ENCODE results near the gene GNAQ. TPM values are rescaled to one million over a fixed set of nuclear protein-coding genes. Genes with fewer than 3 reads are reported as not detected.
A peak's percentile ranks its signal among the peaks of the same experiment; 100 is the strongest.

Gene GNAQ
- total RNA-seq, 1 donor from 2014 or later = 21.3 TPM

- H3K27me3 ChIP-seq (ENCODE audit: control insufficient read depth, insufficient read depth, low read length) = no peaks in the 10 kb centered on the region
- DNase-seq (ENCODE audit: low read depth) (no peak), FAIRE-seq (no peak)
- no peak overlapping the region for H3K4me3 ChIP-seq (ENCODE audit: low read depth, low read length)
- TF ChIP-seq, protein P1, sequence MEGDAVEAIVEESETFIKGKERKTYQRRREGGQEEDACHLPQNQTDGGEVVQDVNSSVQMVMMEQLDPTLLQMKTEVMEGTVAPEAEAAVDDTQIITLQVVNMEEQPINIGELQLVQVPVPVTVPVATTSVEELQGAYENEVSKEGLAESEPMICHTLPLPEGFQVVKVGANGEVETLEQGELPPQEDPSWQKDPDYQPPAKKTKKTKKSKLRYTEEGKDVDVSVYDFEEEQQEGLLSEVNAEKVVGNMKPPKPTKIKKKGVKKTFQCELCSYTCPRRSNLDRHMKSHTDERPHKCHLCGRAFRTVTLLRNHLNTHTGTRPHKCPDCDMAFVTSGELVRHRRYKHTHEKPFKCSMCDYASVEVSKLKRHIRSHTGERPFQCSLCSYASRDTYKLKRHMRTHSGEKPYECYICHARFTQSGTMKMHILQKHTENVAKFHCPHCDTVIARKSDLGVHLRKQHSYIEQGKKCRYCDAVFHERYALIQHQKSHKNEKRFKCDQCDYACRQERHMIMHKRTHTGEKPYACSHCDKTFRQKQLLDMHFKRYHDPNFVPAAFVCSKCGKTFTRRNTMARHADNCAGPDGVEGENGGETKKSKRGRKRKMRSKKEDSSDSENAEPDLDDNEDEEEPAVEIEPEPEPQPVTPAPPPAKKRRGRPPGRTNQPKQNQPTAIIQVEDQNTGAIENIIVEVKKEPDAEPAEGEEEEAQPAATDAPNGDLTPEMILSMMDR (IDR thresholded peaks at IDR 0.05; ENCODE audit: insufficient read depth, low read length, severe bottlenecking) = no peak
- peaks cover 1% of the 10 kb centered on the region for H3K36me3 ChIP-seq (ENCODE audit: control insufficient read depth, insufficient read depth, low read length)
Measured at GRCh38 chr9:77817590-77818311, 213.9 kb downstream of the GNAQ start.

GRCh38 chr9:77816641-77817341 is 214.8 kb downstream of the GNAQ start:
- no peak overlapping the region for H3K4me3 ChIP-seq (ENCODE audit: low read depth, low read length)
- H3K36me3 ChIP-seq (ENCODE audit: control insufficient read depth, insufficient read depth, low read length) = peaks cover 1% of the 10 kb centered on the region
- DNase-seq (ENCODE audit: low read depth) (peak; percentile 26), FAIRE-seq (no peak)
- no peaks in the 10 kb centered on the region for H3K27me3 ChIP-seq (ENCODE audit: control insufficient read depth, insufficient read depth, low read length)
- TF ChIP-seq, protein P1 (IDR thresholded peaks at IDR 0.05; ENCODE audit: insufficient read depth, low read length, severe bottlenecking) = no peak

DNA sequence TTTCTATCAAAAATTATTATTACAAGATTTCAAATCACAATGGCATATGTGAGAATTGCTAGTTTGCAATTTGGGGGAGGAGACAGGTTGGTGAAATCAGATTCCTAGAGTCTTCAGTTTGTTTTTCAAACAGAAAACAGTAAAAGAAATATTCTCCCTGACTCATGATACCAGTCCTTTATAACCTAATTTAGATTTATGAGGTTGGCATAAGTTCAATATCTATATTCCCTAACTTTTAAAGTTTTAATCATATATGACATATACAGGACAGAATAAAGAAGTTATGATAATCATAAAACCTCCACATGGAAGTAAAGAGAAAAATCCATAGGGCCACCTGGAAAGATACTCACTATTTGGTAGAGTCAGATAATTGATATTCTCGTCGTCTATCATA is 216.4 kb downstream of the GNAQ start:
- TF ChIP-seq, protein P1 (IDR thresholded peaks at IDR 0.05; ENCODE audit: insufficient read depth, low read length, severe bottlenecking) = no peak
- no peak for FAIRE-seq

GRCh38 chr9:77811832-77812231 is 219.8 kb downstream of the GNAQ start:
- TF ChIP-seq, protein P1 (IDR thresholded peaks at IDR 0.05; ENCODE audit: insufficient read depth, low read length, severe bottlenecking) = no peak
- FAIRE-seq = no peak

More for the DNA sequence above, 216.4 kb downstream of the GNAQ start:
- no peak for DNase-seq (ENCODE audit: low read depth)
- H3K4me3 ChIP-seq (ENCODE audit: low read depth, low read length) = no peak overlapping the region
- no peaks in the 10 kb centered on the region for H3K27me3 ChIP-seq (ENCODE audit: control insufficient read depth, insufficient read depth, low read length)
- peaks cover 1% of the 10 kb centered on the region for H3K36me3 ChIP-seq (ENCODE audit: control insufficient read depth, insufficient read depth, low read length)

GRCh38 chr9:77810637-77811119 is 220.9 kb downstream of the GNAQ start:
- Histone ChIP-seq H3K4me3 (ENCODE audit: low read depth, low read length) (no peak overlapping the region), H3K27me3 (ENCODE audit: control insufficient read depth, insufficient read depth, low read length) (no peaks in the 10 kb centered on the region), H3K36me3 (ENCODE audit: control insufficient read depth, insufficient read depth, low read length) (peaks cover 1% of the 10 kb centered on the region)
- FAIRE-seq = no peak
- DNase-seq (ENCODE audit: low read depth) = no peak
- TF ChIP-seq, protein P1 (IDR thresholded peaks at IDR 0.05; ENCODE audit: insufficient read depth, low read length, severe bottlenecking) = no peak

More at GRCh38 chr9:77811832-77812231, 219.8 kb downstream of the GNAQ start:
- peak; percentile 34 for DNase-seq (ENCODE audit: low read depth)
- Histone ChIP-seq H3K27me3 (ENCODE audit: control insufficient read depth, insufficient read depth, low read length) (no peaks in the 10 kb centered on the region), H3K36me3 (ENCODE audit: control insufficient read depth, insufficient read depth, low read length) (peaks cover 1% of the 10 kb centered on the region), H3K4me3 (ENCODE audit: low read depth, low read length) (no peak overlapping the region)

All from bronchial epithelial cell (primary cell).